ENCODE measurements around the gene PRRT2.

PRRT2 gene

DNA sequence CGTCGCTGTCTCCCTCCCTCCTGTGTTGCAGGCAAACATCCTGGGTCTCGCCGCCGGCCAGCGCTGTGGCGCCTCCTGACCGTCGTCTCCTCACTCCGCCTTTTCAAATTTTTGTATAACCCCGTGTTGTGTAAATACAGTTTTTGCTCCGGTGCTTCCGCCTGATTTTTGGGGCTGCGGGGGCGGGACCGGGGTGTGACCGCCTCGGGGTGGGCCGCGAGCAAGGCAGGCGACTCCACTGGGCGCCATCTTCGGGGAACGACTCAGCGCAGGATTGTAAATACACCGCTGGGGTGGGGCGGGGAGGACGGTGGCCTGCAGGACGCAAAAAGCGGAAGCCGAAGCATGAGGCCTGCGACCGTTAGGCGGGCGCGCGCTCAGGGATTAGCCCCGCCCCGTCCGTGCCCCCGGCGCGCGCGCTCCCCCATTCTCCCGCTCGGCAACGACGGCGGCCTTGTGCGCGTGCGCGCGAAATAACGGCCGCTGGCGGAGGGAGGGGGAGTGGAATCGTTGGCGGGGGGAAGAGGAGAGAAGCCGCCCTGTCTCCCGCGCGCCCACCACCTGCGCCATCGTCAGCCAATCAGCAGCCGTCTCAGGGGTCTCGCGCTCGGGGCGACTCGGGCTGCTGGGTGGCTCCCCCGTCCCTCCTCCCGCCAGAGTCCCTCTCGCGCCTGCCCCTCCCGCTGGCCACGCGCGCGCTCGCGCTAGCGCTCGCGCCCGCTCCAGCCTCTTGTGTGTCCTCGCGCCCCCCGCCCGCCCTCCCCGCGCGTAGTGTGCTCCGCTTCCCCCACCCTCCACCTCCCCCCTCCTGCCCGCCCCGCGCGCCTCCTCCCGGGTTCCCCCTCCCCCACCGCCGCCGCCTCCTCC is 6.5 kb upstream of the PRRT2 start:
- ChIA-PET POLR2A (ENCODE audit: low non-redundant PET) (interaction anchor here (2.8 kb wide), 1 partner anchor 11 kb away, joined by 10 read pairs; the partner anchor contains the start of gene PAGR1), CTCF (interaction anchor here (0.6 to 0.9 kb wide), 3 partner anchors 10 to 114 kb away, joined by 3 to 6 read pairs (median 3); partner anchors contain the start of gene PAGR1)
- TF ChIP-seq, protein P1, sequence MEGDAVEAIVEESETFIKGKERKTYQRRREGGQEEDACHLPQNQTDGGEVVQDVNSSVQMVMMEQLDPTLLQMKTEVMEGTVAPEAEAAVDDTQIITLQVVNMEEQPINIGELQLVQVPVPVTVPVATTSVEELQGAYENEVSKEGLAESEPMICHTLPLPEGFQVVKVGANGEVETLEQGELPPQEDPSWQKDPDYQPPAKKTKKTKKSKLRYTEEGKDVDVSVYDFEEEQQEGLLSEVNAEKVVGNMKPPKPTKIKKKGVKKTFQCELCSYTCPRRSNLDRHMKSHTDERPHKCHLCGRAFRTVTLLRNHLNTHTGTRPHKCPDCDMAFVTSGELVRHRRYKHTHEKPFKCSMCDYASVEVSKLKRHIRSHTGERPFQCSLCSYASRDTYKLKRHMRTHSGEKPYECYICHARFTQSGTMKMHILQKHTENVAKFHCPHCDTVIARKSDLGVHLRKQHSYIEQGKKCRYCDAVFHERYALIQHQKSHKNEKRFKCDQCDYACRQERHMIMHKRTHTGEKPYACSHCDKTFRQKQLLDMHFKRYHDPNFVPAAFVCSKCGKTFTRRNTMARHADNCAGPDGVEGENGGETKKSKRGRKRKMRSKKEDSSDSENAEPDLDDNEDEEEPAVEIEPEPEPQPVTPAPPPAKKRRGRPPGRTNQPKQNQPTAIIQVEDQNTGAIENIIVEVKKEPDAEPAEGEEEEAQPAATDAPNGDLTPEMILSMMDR (conservative IDR thresholded peaks at IDR 0.05; ENCODE audit: low read depth) = no peak
- peak overlapping the region; percentile 99 for H3K27ac ChIP-seq
- DNase-seq (ENCODE audit: low spot score) = peak; percentile 87

DNA sequence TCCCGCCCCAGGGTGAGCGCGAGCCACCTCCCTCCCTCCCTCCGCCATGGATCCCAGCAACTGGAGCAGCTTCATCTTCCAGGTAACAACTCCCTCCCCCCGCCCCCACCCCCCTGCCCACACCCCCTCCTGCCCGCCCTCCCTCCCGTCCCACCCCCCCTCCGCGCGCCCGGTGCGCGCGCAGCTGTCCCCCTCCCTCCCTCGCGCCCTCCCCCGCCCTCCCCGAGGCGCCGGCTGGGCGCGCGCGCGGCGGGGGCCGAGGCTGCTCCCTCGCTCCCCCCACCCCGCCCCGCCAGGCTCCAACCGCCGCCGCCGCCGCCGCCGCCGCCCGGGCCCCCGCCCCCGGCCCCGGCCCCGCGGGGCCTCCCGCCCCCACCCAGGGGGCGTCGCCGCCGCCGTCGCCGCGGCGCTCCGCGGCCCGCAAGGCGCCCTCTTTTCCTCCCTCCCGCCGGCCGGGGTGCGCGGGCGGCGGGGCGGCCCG is 5.9 kb upstream of the PRRT2 start, which contains the start of gene MAZ:
TSS of gene MAZ (plus strand) at position 431 of the 481 bp plus-strand sequence. CDS start 173 bp downstream, outside the sequence.
- TF ChIP-seq, protein P1 (conservative IDR thresholded peaks at IDR 0.05; ENCODE audit: low read depth) = no peak
- POLR2A ChIA-PET (ENCODE audit: low non-redundant PET) = interaction anchor here (2.8 kb wide), 1 partner anchor 10 kb away, joined by 10 read pairs; the partner anchor contains the start of gene PAGR1
- peak; percentile 89 for DNase-seq (ENCODE audit: low spot score)
- CTCF ChIA-PET = interaction anchor here (0.6 kb wide), 1 partner anchor 10 kb away, joined by 3 read pairs; the partner anchor contains the start of gene PAGR1
- peak within 1 kb of the TSS; percentile 99 for H3K27ac ChIP-seq

DNA sequence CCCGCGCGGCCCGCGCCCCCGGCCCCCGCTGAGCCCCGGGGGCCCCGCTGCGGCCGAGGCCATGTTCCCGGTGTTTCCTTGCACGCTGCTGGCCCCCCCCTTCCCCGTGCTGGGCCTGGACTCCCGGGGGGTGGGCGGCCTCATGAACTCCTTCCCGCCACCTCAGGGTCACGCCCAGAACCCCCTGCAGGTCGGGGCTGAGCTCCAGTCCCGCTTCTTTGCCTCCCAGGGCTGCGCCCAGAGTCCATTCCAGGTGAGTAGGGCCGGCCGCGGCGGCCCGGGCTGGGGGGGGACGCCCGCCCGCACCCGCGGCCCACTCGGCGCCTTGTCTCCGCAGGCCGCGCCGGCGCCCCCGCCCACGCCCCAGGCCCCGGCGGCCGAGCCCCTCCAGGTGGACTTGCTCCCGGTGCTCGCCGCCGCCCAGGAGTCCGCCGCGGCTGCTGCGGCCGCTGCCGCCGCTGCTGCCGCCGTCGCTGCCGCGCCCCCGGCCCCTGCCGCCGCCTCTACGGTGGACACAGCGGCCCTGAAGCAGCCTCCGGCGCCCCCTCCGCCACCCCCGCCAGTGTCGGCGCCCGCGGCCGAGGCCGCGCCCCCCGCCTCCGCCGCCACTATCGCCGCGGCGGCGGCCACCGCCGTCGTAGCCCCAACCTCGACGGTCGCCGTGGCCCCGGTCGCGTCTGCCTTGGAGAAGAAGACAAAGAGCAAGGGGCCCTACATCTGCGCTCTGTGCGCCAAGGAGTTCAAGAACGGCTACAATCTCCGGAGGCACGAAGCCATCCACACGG is 5.2 kb upstream of the PRRT2 start:
- H3K27ac ChIP-seq = peak overlapping the region; percentile 99
- ChIA-PET POLR2A (ENCODE audit: low non-redundant PET) (interaction anchor here (0.6 to 2.8 kb wide), 3 partner anchors 9 to 190 kb away, joined by 3 to 10 read pairs (median 4); partner anchors contain the start of genes KIF22 and PAGR1), CTCF (interaction anchor here (0.6 to 1.9 kb wide), 8 partner anchors 9 to 834 kb away, joined by 3 to 8 read pairs (median 3); partner anchors contain the start of gene PAGR1)
- TF ChIP-seq, protein P1 (conservative IDR thresholded peaks at IDR 0.05; ENCODE audit: low read depth) = no peak
- peak; percentile 48 for DNase-seq (ENCODE audit: low spot score)

DNA sequence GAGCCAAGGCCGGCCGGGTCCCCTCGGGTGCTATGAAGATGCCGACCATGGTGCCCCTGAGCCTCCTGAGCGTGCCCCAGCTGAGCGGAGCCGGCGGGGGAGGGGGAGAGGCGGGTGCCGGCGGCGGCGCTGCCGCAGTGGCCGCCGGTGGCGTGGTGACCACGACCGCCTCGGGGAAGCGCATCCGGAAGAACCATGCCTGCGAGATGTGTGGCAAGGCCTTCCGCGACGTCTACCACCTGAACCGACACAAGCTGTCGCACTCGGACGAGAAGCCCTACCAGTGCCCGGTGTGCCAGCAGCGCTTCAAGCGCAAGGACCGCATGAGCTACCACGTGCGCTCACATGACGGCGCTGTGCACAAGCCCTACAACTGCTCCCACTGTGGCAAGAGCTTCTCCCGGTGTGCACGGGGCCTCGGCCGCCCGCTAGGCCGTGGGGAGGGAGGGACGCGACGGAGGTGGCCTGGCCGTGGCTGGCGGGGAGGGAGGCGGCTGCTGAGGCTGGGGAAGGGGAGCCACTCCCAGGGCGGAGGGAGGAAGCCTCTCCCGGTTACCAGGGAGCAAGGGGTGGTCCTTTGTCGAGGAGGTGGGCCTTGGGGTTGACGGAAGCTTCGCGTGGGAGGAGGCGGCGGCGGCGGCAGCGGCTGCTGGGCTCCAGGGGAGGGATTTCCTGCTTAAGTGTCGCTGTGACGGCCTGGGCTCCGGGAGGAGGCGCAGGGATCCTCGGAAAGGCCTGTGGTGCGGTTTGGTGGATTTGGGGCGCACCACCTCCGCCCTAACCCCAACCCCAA is 4.4 kb upstream of the PRRT2 start:
- peak; percentile 73 for DNase-seq (ENCODE audit: low spot score)
- ChIA-PET POLR2A (ENCODE audit: low non-redundant PET) (interaction anchor here (0.5 to 2.8 kb wide), 7 partner anchors 8 to 282 kb away, joined by 3 to 10 read pairs (median 4); partner anchors contain the start of genes KIF22 and PAGR1), CTCF (interaction anchor here (0.6 to 1.9 kb wide), 11 partner anchors 8 to 835 kb away, joined by 3 to 8 read pairs (median 3); partner anchors contain the start of genes KIF22, MVP and PAGR1)
- TF ChIP-seq, protein P1 (conservative IDR thresholded peaks at IDR 0.05; ENCODE audit: low read depth) = peak; percentile 52
- peak overlapping the region; percentile 99 for H3K27ac ChIP-seq

DNA sequence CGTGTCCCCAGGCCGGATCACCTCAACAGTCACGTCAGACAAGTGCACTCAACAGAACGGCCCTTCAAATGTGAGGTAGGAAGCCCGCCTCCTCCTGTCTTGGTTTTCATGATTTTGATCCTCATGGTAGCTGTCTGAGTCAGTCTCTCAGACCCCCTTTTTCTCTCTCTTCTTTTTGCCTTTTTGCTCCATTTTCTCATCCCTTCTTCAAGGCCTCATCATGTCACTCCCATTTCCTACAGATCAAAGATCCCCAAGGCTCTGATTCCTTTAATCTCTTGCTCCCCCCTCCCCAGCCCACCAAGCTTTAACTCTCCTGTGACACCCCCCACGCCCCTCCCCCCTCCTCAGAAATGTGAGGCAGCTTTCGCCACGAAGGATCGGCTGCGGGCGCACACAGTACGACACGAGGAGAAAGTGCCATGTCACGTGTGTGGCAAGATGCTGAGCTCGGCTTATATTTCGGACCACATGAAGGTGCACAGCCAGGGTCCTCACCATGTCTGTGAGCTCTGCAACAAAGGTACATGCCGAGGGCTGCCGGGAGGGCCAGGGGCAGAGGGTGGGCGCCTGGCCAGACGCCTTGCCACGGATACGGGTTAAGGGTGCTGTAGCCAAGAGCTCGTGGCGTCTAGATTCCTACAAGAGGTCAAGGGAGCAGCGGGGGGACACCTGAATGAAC is 3.6 kb upstream of the PRRT2 start:
- ChIA-PET CTCF (interaction anchor here (0.7 to 1.9 kb wide), 5 partner anchors 8 to 40 kb away, joined by 3 to 8 read pairs (median 4); partner anchors contain the start of genes KIF22 and MVP), POLR2A (ENCODE audit: low non-redundant PET) (interaction anchor here (0.5 to 2.8 kb wide), 4 partner anchors 8 to 282 kb away, joined by 3 to 10 read pairs (median 4); partner anchors contain the start of gene PAGR1)
- no peak for DNase-seq (ENCODE audit: low spot score)
- TF ChIP-seq, protein P1 (conservative IDR thresholded peaks at IDR 0.05; ENCODE audit: low read depth) = no peak
- H3K27ac ChIP-seq = peak overlapping the region; percentile 99
